NCI-H510A treated with DMSO at 0.1 percent for 48 hours (cell line): ENCODE data around the gene LGI4.

Experiments used
- DNase-seq: peaks from one replicate; lab custom pipeline; 2025; lab: John Stamatoyannopoulos, UW

The LGI4 gene

DNA sequence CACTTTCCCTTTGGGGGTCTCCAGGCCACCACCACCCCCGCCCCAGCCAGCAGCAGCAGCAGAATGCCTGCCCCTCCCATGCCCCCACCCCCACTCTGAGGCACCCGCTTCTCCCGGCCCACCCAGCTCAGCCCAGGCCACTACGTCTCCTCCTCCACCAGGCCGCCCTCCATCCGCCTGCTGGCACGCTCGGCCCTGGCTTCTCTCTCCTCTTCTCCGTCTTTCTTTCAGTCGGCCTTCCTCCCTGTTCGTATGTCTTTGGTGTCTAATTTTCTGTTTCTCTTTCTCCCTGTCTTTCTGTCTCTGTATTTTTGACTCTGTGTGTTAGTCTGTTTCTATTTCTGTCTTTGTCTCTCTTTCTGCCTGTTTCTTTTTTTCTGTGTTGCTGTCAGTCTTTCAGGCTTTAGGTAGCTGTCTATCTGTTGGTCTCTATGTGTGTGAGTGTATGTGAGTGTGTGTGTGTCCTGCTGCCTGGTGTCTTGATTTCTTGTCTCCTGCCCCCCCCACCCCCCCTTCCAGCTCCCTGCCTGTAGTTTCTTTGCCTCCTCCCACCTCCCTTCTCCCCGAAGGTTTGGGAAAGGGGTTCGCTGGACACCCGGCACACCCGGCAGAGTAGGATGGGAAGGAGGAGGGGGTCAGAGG is at the start of gene LGI4:
LGI4 (minus strand) TSS at position 459 of the 642 bp plus-strand sequence; CDS start at position 80, 379 bp downstream.
- no peak for DNase-seq

DNA sequence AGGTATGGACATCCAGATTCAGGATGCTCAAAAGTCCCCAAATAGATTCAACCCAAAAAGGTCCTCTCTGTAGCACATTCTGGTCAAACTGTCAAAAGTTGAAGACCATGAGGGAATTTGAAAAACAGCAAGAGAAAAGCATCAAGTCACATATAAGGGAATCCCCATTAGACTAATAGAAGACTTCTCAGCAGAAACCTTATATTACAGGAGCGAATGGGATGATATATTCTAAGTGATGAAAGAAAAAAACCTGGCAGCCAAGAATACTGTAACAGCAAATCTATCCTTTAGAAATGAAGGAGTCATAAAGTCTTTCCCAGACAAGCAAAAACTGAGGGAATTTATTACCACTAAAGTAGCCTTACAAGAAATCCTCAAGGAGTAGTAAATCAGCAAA is 49.4 kb upstream of the LGI4 start:
- no peak for DNase-seq

DNA sequence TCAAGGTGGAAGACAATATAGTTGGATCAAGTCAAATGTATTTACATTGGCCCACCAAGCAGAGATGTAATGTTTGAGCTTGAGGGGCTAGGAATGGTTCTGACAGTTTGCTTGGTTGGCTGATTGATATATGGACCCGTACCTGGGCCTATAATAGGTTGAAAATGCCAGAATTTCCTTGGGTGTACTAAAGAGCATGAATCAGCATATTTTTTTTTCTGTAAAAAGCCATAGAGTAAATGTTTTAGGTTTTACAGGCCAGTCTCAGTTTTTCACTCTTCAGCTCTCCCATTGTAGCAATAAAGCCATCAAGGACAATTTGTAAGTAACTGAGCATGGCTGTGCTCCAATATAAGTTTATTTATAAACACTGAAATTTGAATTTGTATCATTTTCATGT is 46.5 kb upstream of the LGI4 start:
- DNase-seq, result no peak

GRCh38 chr19:35179830-35180229 is 45.0 kb upstream of the LGI4 start:
- no peak for DNase-seq

DNA sequence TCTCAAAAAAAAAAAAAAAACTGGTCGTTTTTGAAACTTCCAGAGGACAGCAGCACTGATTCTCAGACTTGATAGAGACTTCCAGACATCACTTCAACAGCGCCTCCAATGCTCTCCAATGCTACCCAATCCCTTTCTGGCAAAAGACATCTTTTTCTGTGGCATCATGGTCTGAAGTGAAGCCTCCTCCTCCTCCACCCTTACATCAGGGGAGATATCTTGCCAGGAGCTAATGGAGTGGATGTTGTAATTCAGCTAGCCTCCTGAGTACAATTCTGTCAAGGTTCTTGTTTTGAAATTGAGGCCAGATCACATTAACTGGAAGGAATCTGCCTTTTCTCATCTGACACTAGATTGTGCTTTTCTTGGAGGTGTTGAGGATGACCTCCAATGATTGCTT is 43.8 kb upstream of the LGI4 start:
- DNase-seq, result no peak

GRCh38 chr19:35177377-35178274 is 42.8 kb upstream of the LGI4 start:
- DNase-seq, result no peak

DNA sequence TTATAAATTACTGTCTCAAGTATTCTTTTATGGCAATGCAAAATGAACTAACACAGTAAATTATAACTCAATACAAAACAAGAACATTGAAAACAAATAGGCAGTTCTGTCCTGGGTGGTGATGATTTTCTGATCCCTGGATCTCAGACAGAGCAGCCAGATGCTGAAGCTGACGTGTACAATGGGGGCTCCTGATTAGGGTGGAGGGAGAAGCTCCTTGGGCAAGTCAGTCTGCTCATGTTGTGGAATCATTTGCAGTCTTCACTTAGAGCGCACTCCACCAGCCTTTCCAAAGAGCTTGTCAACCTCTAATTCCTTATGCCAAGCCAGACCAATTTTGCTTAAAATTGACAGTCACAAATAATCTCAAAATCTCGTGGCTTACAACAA is 41.3 kb upstream of the LGI4 start:
- DNase-seq, result no peak

GRCh38 chr19:35174226-35174625 is 39.4 kb upstream of the LGI4 start:
- DNase-seq, result no peak

- DNase-seq, result no peak
These were observed 36.9 kb upstream of the LGI4 start for GRCh38 chr19:35171730-35172129.

DNA sequence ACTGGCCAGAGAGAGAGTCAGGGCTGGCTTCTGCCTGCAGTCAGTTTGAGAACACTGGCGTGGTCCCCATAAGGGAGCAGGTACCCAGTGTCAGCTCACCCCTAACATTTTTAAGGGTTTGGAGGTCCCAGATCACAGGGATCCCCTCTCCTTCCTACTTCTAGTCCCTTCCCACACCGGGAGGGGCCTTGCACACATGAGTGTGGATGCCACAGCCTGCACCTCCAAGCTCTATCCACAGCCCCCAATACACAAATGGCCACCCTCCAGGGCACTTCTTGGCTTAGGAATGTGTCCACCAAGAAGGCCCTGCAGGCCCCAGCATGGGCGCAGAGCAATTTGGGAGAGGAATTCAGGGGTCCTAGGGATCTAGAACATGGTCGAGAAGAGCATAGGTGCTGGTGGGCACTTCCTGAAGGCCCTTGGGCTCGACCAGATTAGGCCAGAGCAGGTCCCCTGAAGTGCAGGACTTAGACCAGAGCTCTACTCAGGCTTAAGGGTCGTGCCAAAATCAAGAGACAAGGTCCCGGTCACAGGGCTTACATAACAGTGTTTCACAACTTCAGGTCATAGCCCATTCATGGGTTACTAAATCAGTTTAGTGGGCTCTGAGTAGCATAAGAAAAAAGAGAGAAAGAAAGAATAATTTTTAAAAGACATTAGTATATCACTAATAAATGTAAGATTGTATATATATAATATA is 35.7 kb upstream of the LGI4 start:
- no peak for DNase-seq

- DNase-seq, result no peak
These were observed 34.5 kb upstream of the LGI4 start for GRCh38 chr19:35169221-35169995.

GRCh38 chr19:35168196-35168595 is 33.3 kb upstream of the LGI4 start:
- no peak for DNase-seq

- DNase-seq, result no peak
These were observed 32.6 kb upstream of the LGI4 start for GRCh38 chr19:35167251-35168119.

- DNase-seq, result no peak
These were observed 31.5 kb upstream of the LGI4 start for GRCh38 chr19:35166100-35167063.

DNA sequence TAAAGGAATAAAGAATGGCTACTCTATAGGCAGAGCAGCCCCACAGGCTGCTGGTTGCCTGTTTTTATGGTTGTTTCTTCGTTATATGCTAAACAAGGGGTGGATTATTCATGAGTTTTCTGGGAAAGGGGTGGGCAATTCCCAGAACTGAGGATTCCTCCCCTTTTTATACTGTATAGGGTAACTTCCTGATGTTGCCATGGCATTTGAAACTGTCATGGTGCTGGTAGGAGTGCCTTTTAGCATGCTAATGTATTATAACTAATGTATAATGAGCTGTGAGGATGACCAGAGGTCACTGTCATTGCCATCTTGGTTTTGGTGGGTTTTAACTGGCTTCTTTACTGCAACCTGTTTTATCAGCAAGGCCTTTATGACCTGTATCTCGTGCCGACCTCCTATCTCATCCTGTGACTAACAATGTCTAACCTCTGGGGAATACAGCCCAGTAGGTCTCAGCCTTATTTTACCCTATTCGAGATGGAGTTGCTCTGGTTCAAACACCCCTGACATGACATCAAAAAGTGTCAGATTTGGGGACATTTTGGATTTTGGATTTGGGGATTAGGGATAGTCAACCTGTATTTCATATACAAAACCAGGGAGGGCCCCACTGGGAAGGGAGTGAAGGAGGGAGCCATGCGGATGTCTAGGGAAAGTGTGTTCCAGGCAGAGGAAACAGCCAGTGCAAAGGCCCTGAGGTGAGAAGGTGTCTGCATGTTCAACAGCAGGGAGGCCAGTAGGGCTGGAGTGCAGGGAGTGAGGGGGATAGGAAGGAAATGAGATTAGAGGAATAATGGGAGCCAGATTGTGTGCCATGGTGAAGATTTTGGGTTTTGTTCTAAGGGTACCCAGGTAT is 30.6 kb upstream of the LGI4 start:
- DNase-seq, result no peak

- DNase-seq, result no peak
These were observed 29.6 kb upstream of the LGI4 start for GRCh38 chr19:35164418-35164817.

GRCh38 chr19:35162471-35163326 is 27.8 kb upstream of the LGI4 start:
- DNase-seq, result no peak

GRCh38 chr19:35161434-35161743 is 26.5 kb upstream of the LGI4 start:
- DNase-seq, result no peak
